SJCRH30 (cell line): ENCODE measurements around the gene CDC37. TPM values are rescaled to one million over a fixed set of nuclear protein-coding genes. Genes with fewer than 3 reads are reported as not detected.

Source experiments
- DNase-seq, 2 experiments: peaks; one replicate each; pipeline ENCODE4 v3.0.0-alpha.2; 2015 to 2020
- H3K27ac ChIP-seq: fragments of 250-450 bp; sonication (Bioruptor Pico); 2 replicates; pipeline ENCODE4 v1.5.1; 2020; ENCODE audit warnings: mild to moderate bottlenecking, moderate library complexity
- H3K27me3 ChIP-seq: fragments of 250-450 bp; sonication (Bioruptor Pico); 2 replicates; pipeline ENCODE4 v1.5.1; 2020; ENCODE audit warnings: mild to moderate bottlenecking, moderate library complexity
- H3K36me3 ChIP-seq: fragments of 250-450 bp; sonication (Bioruptor Pico); 2 replicates; pipeline ENCODE4 v1.5.1; 2020; ENCODE audit warnings: mild to moderate bottlenecking, moderate library complexity
- H3K4me1 ChIP-seq: fragments of 250-450 bp; sonication (Bioruptor Pico); 2 replicates; pipeline ENCODE4 v1.5.1; 2020; ENCODE audit warnings: mild to moderate bottlenecking, moderate library complexity
- H3K4me3 ChIP-seq: fragments of 250-450 bp; sonication (Bioruptor Pico); 2 replicates; pipeline ENCODE4 v1.5.1; 2020; ENCODE audit warnings: mild to moderate bottlenecking, moderate library complexity
- H3K9me3 ChIP-seq: fragments of 250-450 bp; sonication (Bioruptor Pico); replicated peaks from 2 replicates; pipeline ENCODE4 v1.5.1; 2020; ENCODE audit warnings: mild to moderate bottlenecking, moderate library complexity
- total RNA-seq: library from RNA; depleted of rRNA; stranded (reverse); fragments of >200 nt; shearing (Covaris generic); gene quantifications from 2 replicates; pipeline ENCODE4 v1.2.3, GENCODE V29; 2014; rRNA removed

CDC37 gene
- 118 and 130 TPM in 2 replicates for total RNA-seq

GRCh38 chr19:10403137-10404021 lies at the start of gene CDC37:
CDC37 (minus strand) TSS chr19:10403542; CDS start chr19:10403479, 63 bp downstream.
- H3K4me1 ChIP-seq = no peaks in the 10 kb centered on the region

DNA sequence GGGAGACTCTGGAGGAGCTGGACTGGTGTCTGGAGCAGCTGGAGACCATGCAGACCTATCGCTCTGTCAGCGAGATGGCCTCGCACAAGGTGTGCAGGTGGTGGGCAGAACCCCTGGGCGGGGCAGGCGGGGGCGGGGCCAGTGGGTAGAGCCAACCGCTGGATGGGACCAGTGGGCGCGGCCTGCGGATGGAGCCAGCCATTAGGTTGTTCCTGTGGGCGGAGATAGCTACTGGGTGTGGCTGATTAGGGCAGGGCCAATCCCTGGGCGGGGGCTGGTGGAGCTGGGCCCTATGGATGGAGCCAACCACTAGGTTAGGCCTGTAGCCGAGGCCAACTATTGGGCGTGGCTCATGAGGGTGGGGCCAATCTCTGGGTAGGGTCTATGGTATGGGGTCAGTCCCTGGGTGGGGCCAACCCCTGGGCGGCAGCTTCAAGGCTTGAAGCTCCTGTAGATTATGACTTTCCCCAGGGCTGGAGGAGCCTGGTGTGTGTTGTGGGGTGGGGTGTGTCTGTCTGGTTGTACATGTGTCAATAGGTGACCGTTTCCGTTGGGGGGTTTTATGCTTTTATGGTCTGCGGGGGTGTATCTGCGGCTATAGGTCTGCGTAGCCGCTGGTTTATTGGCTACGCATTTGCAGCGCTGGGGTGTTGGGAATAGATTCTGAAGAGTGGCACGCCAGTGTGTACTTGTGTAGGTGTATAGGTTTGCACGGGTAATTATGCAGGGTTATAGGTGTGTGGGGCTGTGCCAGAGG lies 47.7 kb upstream of the CDC37 start:
- no peaks in the 10 kb centered on the region for H3K27me3 ChIP-seq
- no peaks in the 10 kb centered on the region for H3K36me3 ChIP-seq
- H3K4me3 ChIP-seq = no peak overlapping the region
- H3K9me3 ChIP-seq = no peaks in the 10 kb centered on the region
- H3K27ac ChIP-seq = no peak overlapping the region
- H3K4me1 ChIP-seq = peaks cover 14% of the 10 kb centered on the region
- peak; percentile 57 to 65 for DNase-seq

More at GRCh38 chr19:10403137-10404021, at the start of gene CDC37:
- peaks cover 6% of the 10 kb centered on the region; the same call in 1 of the 2 replicates for H3K36me3 ChIP-seq
- no peaks in the 10 kb centered on the region for H3K9me3 ChIP-seq
- DNase-seq = peak; percentile 95 to 96
- peak within 1 kb of the TSS; percentile 24; the same call in 1 of the 2 replicates for H3K27ac ChIP-seq
- H3K27me3 ChIP-seq = peaks cover 3% of the 10 kb centered on the region; the same call in 1 of the 2 replicates
- peak within 1 kb of the TSS; percentile 82 for H3K4me3 ChIP-seq

DNA sequence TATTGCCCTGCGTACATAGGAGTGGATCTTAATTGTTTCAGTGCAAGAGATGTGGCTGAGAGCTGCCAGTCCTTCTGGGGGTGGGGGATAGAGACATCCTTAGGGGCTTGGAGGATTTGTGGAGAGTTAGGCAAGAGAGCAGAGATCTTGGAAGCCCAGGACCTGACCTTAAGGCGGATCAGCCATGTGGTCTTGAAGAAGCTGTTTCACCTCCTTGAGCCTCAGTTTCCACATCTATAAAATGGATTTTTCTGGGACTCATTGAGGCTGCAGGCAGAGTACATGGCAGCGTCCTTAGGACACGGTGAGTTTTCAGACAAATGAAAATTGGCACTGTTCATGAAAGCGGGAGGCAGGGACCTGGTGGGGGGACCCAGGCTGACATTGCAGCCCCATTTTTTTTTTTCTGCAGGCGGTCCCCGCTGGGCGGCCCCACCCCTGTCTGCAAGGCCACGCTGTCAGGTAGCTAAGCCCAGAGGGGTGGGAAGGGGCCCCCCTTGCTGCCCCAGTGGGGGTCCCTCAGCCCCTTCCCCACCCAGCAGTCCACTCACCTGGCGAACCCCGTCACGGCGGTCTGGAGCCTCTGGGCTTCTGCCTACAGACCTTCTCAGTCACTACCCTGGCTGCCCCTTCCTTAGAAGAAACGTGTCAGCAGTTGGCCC lies 47.0 kb upstream of the CDC37 start:
- Histone ChIP-seq H3K27ac (no peak overlapping the region), H3K4me3 (no peak overlapping the region), H3K4me1 (peaks cover 14% of the 10 kb centered on the region), H3K36me3 (no peaks in the 10 kb centered on the region), H3K27me3 (no peaks in the 10 kb centered on the region), H3K9me3 (no peaks in the 10 kb centered on the region)
- no peak for DNase-seq

- H3K27me3 ChIP-seq = no peaks in the 10 kb centered on the region
- no peak overlapping the region for H3K27ac ChIP-seq
- no peak overlapping the region for H3K4me3 ChIP-seq
- H3K9me3 ChIP-seq = no peaks in the 10 kb centered on the region
- no peaks in the 10 kb centered on the region for H3K36me3 ChIP-seq
- peaks cover 12% of the 10 kb centered on the region for H3K4me1 ChIP-seq
- DNase-seq = no peak
These were observed 45.7 kb upstream of the CDC37 start for GRCh38 chr19:10449037-10449436.

- no peaks in the 10 kb centered on the region for H3K36me3 ChIP-seq
- peaks cover 8% of the 10 kb centered on the region; the same call in 1 of the 2 replicates for H3K4me1 ChIP-seq
- no peak for DNase-seq
- H3K4me3 ChIP-seq = no peak overlapping the region
- H3K27ac ChIP-seq = no peak overlapping the region
- H3K27me3 ChIP-seq = no peaks in the 10 kb centered on the region
- H3K9me3 ChIP-seq = no peaks in the 10 kb centered on the region
These were observed 39.4 kb upstream of the CDC37 start for GRCh38 chr19:10442698-10443097.

- peak; percentile 65 to 77 for DNase-seq
- Histone ChIP-seq H3K9me3 (no peaks in the 10 kb centered on the region), H3K27me3 (no peaks in the 10 kb centered on the region), H3K36me3 (no peaks in the 10 kb centered on the region), H3K27ac (peak overlapping the region; percentile 42), H3K4me3 (no peak overlapping the region), H3K4me1 (peaks cover 8% of the 10 kb centered on the region; the same call in 1 of the 2 replicates)
These were observed 36.2 kb upstream of the CDC37 start for GRCh38 chr19:10439588-10439987.

- Histone ChIP-seq H3K4me1 (0 out of 2 replicates have a peak, but pooled peaks cover 3% of the 10 kb centered on the region), H3K36me3 (no peaks in the 10 kb centered on the region), H3K4me3 (no peak overlapping the region), H3K27me3 (no peaks in the 10 kb centered on the region), H3K27ac (no peak overlapping the region), H3K9me3 (no peaks in the 10 kb centered on the region)
- no peak for DNase-seq
These were observed 29.8 kb upstream of the CDC37 start for GRCh38 chr19:10433131-10433536.

GRCh38 chr19:10432736-10433130 lies 29.4 kb upstream of the CDC37 start:
- no peaks in the 10 kb centered on the region for H3K27me3 ChIP-seq
- peak overlapping the region; percentile 57 for H3K4me3 ChIP-seq
- H3K27ac ChIP-seq = no peak overlapping the region
- H3K36me3 ChIP-seq = no peaks in the 10 kb centered on the region
- H3K9me3 ChIP-seq = no peaks in the 10 kb centered on the region
- DNase-seq = no peak
- H3K4me1 ChIP-seq = 0 out of 2 replicates have a peak, but pooled peaks cover 3% of the 10 kb centered on the region

- Histone ChIP-seq H3K9me3 (no peaks in the 10 kb centered on the region), H3K4me1 (0 out of 2 replicates have a peak, but pooled peaks cover 3% of the 10 kb centered on the region), H3K36me3 (no peaks in the 10 kb centered on the region), H3K4me3 (peak overlapping the region; percentile 57), H3K27ac (no peak overlapping the region; the same call in 1 of the 2 replicates), H3K27me3 (no peaks in the 10 kb centered on the region)
- DNase-seq = peak; percentile 67 to 69
These were observed 28.8 kb upstream of the CDC37 start for GRCh38 chr19:10431943-10432735.

- Histone ChIP-seq H3K4me1 (0 out of 2 replicates have a peak, but pooled peaks cover 3% of the 10 kb centered on the region), H3K27ac (no peak overlapping the region; the same call in 1 of the 2 replicates), H3K9me3 (no peaks in the 10 kb centered on the region), H3K4me3 (peak overlapping the region; percentile 57), H3K27me3 (no peaks in the 10 kb centered on the region), H3K36me3 (no peaks in the 10 kb centered on the region)
- no peak for DNase-seq
These were observed 28.1 kb upstream of the CDC37 start for GRCh38 chr19:10431254-10431942.

GRCh38 chr19:10430505-10431253 lies 27.3 kb upstream of the CDC37 start:
- Histone ChIP-seq H3K27ac (no peak overlapping the region), H3K9me3 (no peaks in the 10 kb centered on the region), H3K4me3 (peak overlapping the region; percentile 57), H3K36me3 (no peaks in the 10 kb centered on the region), H3K27me3 (no peaks in the 10 kb centered on the region), H3K4me1 (0 out of 2 replicates have a peak, but pooled peaks cover 3% of the 10 kb centered on the region)
- peak; percentile 34 to 59 for DNase-seq

DNA sequence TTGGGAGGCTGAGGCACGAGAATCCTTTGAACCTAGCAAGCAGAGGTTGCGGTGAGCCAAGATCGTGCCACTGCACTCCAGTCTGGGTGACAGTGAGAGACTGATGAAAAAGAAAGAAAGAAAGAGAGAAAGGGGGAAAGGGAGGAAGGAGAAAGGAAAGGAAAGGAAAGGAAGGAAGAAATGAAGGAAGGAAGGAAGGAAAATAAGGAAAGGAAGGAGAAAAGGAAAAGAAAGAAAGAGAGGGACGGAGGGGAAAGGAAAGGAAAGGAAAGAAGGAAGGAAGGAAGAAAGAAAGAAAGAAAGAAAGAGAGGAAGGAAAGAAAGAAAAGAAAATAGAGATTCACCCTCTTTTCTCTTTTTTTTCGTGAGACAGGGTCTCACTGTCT lies 25.6 kb upstream of the CDC37 start:
- H3K36me3 ChIP-seq = no peaks in the 10 kb centered on the region
- no peaks in the 10 kb centered on the region for H3K27me3 ChIP-seq
- H3K27ac ChIP-seq = no peak overlapping the region
- no peak for DNase-seq
- H3K4me3 ChIP-seq = no peak overlapping the region
- no peaks in the 10 kb centered on the region for H3K9me3 ChIP-seq
- H3K4me1 ChIP-seq = peaks cover 8% of the 10 kb centered on the region

- H3K9me3 ChIP-seq = no peaks in the 10 kb centered on the region
- no peak overlapping the region for H3K27ac ChIP-seq
- no peaks in the 10 kb centered on the region for H3K36me3 ChIP-seq
- no peaks in the 10 kb centered on the region for H3K27me3 ChIP-seq
- H3K4me1 ChIP-seq = peaks cover 8% of the 10 kb centered on the region
- DNase-seq = no peak
- no peak overlapping the region for H3K4me3 ChIP-seq
These were observed 23.8 kb upstream of the CDC37 start for GRCh38 chr19:10427169-10427568.
